NCI-H2107 treated with DMSO at 0.1 percent for 48 hours (cell line): ENCODE results near the gene KAZN.

Experiments
- DNase-seq: peaks from one replicate; lab custom pipeline; 2025; ENCODE audit not compliant: unreplicated experiment; lab: John Stamatoyannopoulos, UW

KAZN gene

GRCh38 chr1:15099441-15100120 is 501.1 kb downstream of the KAZN start:
- DNase-seq, result no peak

- peak; percentile 62 for DNase-seq
Observed at GRCh38 chr1:15100121-15100879, 501.8 kb downstream of the KAZN start.

GRCh38 chr1:15100880-15101760 is 502.6 kb downstream of the KAZN start:
- DNase-seq, result no peak

GRCh38 chr1:15101801-15102200 is 503.3 kb downstream of the KAZN start:
- DNase-seq, result no peak

GRCh38 chr1:15102646-15103045 is 504.2 kb downstream of the KAZN start:
- no peak for DNase-seq

GRCh38 chr1:15103211-15103610 is 504.7 kb downstream of the KAZN start:
- no peak for DNase-seq

- no peak for DNase-seq
Observed at GRCh38 chr1:15103906-15104305, 505.4 kb downstream of the KAZN start.

GRCh38 chr1:15104768-15105167 is 506.3 kb downstream of the KAZN start:
- DNase-seq, result no peak

- no peak for DNase-seq
Observed at GRCh38 chr1:15106608-15107007, 508.1 kb downstream of the KAZN start.

GRCh38 chr1:15107058-15107687 is 508.7 kb downstream of the KAZN start:
- no peak for DNase-seq

- DNase-seq, result no peak
Observed at GRCh38 chr1:15107911-15108310, 509.4 kb downstream of the KAZN start.

- DNase-seq, result no peak
Observed at GRCh38 chr1:15110128-15110866, 511.8 kb downstream of the KAZN start.

GRCh38 chr1:15110867-15111230 is 512.4 kb downstream of the KAZN start:
- no peak for DNase-seq

- no peak for DNase-seq
Observed at GRCh38 chr1:15113146-15113545, 514.7 kb downstream of the KAZN start.

- DNase-seq, result no peak
Observed at GRCh38 chr1:15114884-15115283, 516.4 kb downstream of the KAZN start.

GRCh38 chr1:15115542-15116330 is 517.3 kb downstream of the KAZN start:
- DNase-seq, result no peak

GRCh38 chr1:15116966-15117365 is 518.5 kb downstream of the KAZN start:
- DNase-seq, result no peak

GRCh38 chr1:15117671-15118325 is 519.3 kb downstream of the KAZN start:
- DNase-seq, result no peak

GRCh38 chr1:15118579-15118978 is 520.1 kb downstream of the KAZN start:
- no peak for DNase-seq
